22Rv1 (cell line): Measurements from ENCODE around the gene ZPBP.

Source experiments
- H3K27ac ChIP-seq: fragments of 450-650 bp; 2 replicates; pipeline ENCODE4 v1.5.1; 2017
- CTCF ChIP-seq: fragments of 450-650 bp; IDR thresholded peaks from 2 replicates; pipeline ENCODE4 v1.5.1; 2017; ENCODE audit warnings: mild to moderate bottlenecking
- ZFX ChIP-seq: fragments of 450-650 bp; IDR thresholded peaks from 2 replicates; pipeline ENCODE4 v1.6.1; 2017; ENCODE audit warnings: antibody characterized with exemption, borderline replicate concordance

Gene ZPBP

GRCh38 chr7:50037086-50037485, 56.0 kb downstream of the ZPBP start:
- TF ChIP-seq CTCF, result no peak
- H3K27ac ChIP-seq, result no peak overlapping the region

GRCh38 chr7:50022991-50023390, 70.1 kb downstream of the ZPBP start:
- TF ChIP-seq ZFX (no peak), CTCF (no peak)
- no peak overlapping the region for H3K27ac ChIP-seq

GRCh38 chr7:50022451-50022850, 70.6 kb downstream of the ZPBP start:
- no peak for TF ChIP-seq CTCF
- no peak for TF ChIP-seq ZFX

GRCh38 chr7:49995681-49996080, 97.4 kb downstream of the ZPBP start:
- TF ChIP-seq ZFX (no peak), CTCF (no peak)
- H3K27ac ChIP-seq, result no peak overlapping the region

More at GRCh38 chr7:50022451-50022850, 70.6 kb downstream of the ZPBP start:
- H3K27ac ChIP-seq, result no peak overlapping the region

GRCh38 chr7:49986191-49986590, 106.9 kb downstream of the ZPBP start:
- H3K27ac ChIP-seq, result no peak overlapping the region
- TF ChIP-seq ZFX (no peak), CTCF (no peak)

GRCh38 chr7:49980465-49980864, 112.6 kb downstream of the ZPBP start:
- TF ChIP-seq CTCF (no peak), ZFX (no peak)
- no peak overlapping the region for H3K27ac ChIP-seq

GRCh38 chr7:49976238-49976637, 116.8 kb downstream of the ZPBP start:
- no peak for TF ChIP-seq ZFX
- no peak for TF ChIP-seq CTCF

More at GRCh38 chr7:49976238-49976637, 116.8 kb downstream of the ZPBP start:
- no peak overlapping the region for H3K27ac ChIP-seq
